Measurements from ENCODE around the gene ACTL9.

The ACTL9 gene

DNA sequence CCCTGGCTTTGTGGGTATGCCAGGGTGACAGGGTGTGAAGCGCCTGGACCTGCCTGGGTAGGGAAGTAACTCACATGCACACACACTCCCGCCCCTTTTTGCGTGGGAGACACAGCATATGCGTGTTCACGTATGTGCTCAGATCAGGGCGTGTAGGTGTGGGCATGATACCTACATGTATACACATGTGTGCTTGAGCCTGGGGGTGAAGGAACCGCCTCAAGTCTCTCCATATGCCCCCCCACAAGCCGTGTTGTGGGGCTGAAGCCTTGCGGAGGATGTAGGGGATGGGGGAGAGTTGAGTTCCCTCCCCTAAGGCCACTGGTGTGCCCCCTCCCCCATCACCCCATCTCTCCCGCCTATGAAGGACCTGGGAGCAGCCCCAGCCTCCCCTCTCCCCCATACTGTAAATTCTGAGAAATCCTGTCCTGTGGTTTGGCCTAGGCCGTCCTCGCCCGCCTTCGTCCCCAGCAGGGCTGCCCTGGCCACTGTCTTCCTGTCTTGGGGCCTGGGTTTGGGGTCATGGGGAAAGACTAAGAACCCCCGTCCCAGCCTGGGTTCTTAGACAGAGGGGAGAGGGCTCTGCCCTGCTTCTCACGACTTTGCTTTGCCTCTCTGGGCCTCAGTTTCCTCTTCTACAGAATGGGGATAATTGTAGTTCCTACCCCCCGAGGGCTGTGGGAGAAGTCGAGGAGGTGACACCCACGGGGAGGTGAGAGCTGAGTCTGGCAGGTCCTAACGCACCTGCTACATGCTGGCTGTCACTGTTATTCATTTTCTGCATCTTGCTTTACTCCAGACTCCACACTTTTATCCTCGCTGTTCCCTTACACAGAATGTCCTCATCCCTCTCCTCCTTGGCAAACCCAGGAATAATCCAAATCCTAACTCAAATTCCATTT, 14.3 kb downstream of the ACTL9 start:
- DNase-seq, result no peak

GRCh38 chr19:8682931-8683330, 15.7 kb downstream of the ACTL9 start:
- DNase-seq, result no peak

GRCh38 chr19:8682472-8682871, 16.1 kb downstream of the ACTL9 start:
- no peak for DNase-seq

GRCh38 chr19:8681345-8682029, 17.1 kb downstream of the ACTL9 start:
- no peak for DNase-seq

GRCh38 chr19:8680676-8681344, 17.8 kb downstream of the ACTL9 start:
- no peak for DNase-seq

DNA sequence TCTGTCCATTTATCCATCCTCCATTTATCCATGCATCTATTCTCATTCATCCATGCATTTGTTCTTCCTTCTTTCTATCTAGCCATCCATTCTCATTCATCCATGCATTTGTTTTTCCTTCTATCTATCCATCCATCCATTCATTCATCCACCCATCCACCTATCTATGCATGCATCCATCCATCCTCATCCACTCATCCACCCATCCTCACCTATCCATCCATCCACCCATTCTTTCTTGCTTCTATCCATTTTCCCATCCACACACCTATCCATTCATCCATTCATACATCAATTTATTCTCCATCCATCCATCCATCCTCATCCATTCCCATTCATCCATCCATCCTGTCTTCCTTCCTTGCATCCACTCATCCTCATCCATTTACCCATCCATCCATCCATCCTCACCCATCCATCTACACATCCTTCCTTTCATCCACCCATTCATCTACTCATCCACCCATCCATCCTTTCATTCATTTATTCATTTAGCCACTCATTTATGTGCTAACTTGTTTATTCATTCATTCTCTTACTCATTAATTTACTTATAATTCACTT, 20.3 kb downstream of the ACTL9 start:
- no peak for DNase-seq

GRCh38 chr19:8675066-8675465, 23.5 kb downstream of the ACTL9 start:
- DNase-seq, result no peak

DNA sequence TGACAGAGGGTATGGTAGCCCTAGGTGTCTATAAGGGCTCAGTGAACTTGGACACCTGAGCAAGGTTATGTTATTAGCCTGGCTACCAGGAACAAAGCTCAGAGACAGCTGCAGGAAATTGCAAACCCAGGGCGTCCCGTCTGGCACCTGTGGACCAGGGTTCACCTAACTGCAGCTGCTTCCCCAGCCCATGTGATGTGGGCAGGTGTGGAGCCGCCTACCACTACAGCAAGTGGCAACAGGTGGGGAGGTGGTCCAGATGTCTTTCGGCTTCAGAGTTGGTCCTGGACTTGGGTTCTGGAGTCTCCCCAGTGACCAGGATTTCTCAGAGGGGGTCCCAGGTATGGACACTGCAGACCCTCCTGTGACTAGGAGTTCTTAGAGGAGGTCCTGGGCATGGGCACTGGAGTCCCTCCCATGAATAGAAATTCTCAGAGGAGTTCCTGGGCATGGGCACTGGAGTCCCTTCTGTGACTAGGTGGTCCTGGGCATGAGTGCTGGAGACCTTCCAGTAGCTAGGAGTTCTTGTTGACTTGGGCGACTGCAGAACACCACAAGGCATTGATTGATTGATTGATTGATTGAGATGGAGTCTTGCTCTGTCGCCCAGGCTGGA, 25.2 kb downstream of the ACTL9 start:
- no peak for DNase-seq

DNA sequence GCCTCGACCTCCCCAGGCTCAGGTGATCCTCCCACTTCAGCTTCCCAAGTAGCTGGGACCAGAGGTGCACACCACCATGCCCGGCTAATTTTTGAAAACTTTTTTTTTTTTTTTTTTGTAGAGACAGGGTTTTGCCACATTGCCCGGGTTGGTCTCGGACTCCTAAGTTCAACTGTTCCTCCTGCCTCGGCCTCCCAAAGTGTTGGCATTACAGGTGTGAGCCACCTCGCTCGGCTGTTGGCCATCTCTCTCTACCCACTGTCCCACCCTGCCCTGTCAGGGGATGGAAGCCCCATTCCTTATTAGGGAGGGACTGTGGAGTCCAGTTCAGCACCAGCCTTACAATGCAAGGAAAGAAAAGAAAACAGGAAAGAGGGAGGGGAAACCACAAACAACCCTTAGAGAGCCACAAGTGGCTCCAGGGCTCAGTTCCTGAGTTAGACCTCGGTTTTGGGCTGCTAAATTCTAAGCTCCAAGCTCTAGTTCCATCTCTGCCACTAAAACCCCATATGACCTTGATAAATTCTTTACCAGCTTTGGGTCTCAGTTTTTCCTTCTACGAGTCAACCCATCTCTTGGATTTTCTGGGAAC, 31.7 kb downstream of the ACTL9 start:
- DNase-seq, result no peak

DNA sequence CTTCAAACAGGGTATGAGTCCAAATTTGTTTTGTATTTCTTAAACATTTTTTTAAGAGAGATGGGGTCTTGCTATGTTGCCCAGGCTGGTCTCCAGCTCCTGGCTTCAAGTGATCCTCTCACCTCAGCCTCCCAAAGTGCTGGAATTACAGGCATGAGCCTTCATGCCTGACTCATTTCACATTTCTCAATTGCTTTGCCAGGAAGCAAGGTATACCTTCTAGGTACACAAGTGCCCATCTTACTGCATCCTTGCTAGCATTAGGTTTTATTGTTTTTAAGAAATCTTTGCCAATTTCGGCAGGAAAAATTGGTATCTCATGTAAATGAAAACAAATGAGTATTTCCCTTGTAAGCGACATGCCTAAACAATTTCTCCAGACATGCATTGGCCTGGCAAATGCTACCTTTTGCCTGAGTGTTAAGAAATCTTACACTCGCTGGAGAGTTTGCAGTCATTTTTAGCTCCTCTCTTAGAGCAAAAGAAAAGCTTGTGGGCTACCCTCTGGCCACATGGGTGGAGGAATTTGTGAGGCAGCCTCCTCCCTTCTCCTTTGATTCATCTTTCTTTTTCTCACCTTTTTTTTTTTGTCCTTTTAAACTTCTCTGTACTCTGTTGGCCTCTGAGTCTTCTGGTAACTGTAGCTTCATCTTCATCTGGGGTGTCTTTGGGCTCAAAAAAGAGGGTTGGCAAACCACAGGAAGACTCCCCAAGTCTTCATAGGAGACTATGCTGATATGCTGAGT, 33.0 kb downstream of the ACTL9 start:
- no peak for DNase-seq

DNA sequence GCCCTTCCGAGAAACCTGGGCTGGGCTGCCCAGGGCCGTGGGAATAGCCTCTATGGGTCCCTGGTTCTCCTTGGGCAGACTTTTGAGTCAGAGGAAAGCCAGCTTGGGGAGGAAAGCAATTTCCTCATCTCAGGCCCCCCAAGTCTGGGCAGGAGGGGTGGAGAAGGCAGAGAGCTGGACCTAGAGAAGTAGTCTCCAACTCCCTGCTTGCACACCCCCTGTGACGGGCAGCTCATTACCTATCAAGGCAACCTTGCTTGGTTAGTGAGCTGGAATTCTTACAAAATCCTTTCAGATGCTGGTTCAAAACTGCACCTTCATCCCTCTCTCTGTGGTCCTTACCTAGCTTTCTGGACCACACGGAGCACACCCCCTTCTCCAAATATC, 33.9 kb downstream of the ACTL9 start:
- DNase-seq, result no peak

GRCh38 chr19:8663920-8664670, 34.5 kb downstream of the ACTL9 start:
- DNase-seq, result peak; percentile 46

DNA sequence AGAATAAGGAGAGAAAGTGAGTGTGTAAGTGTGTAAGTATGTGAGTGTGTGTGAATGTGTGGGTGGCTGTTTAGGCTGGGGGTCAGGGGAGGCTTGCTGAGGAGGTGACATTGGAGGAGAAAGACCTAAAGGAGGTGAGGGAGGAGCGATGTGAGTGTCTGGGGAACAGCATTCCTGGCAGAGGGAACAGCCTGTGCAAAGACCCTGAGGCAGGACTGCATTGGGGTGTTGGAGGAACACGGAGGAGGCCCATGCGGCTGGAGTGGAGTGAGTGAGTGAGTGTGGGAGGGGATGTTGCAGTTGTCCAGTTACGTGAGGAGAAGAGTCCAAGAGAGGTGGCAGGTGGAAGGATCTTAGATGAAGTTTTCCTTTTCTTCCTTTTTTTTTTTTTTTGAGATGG, 36.3 kb downstream of the ACTL9 start:
- DNase-seq, result no peak

GRCh38 chr19:8659905-8660304, 38.7 kb downstream of the ACTL9 start:
- no peak for DNase-seq

DNA sequence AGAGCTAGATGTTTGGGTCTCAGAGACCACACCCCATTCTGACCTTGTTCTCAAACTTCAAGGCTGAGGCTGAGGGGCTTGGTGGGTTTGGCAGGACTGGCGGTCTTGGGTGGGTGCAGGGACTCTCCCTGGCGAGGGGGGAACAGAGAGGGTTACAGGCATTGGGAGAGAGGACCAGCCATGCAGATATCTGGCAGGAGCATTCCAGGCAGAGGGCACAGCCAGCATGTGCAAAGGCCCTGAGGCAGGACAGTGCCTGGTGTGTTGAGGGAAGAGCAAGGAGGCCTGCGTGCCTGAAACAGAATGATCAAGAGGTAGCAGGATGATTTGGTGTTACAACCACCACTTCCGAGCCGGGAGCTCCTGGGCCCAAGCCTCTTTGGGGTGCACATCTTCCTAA, 40.7 kb downstream of the ACTL9 start:
- DNase-seq, result no peak

- DNase-seq, result no peak
Observed at GRCh38 chr19:8655340-8655709, 43.3 kb downstream of the ACTL9 start.

GRCh38 chr19:8654591-8655339, 43.8 kb downstream of the ACTL9 start:
- peak; percentile 54 for DNase-seq

DNA sequence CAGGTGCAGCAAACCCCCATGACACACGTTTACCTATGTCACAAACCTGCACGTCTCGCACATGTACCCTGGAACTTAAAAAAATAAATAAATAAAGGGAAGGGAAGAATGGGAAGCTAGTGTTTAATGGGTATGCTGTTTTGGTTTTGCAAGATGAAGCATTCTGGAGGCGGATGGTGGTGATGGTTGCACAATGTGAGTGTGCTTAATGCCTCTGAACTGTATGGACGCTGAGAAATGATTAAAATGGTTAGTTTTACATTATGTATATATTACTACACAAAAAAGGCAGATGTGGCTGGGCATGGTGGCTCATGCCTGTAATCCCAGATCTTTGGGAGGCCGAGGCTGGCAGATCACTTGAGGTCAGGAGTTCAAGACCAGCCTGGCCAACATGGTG, 50.4 kb downstream of the ACTL9 start:
- no peak for DNase-seq

Measured in CD4-positive, alpha-beta T cell treated with Interferon gamma for 1 hour (primary cell).